Erythroblast (primary cell): ENCODE measurements around the gene ZDHHC11.
A peak's percentile ranks its signal among the peaks of the same experiment; 100 is the strongest.

Experiments
- GATA1 ChIP-seq: IDR thresholded peaks from 2 replicates; pipeline ENCODE4 v1.6.1; 2011; ENCODE audit warnings: low read depth, mild to moderate bottlenecking, control low read depth, low read length, moderate library complexity
- POLR2A ChIP-seq: IDR thresholded peaks from 2 replicates; pipeline ENCODE4 v1.6.1; 2011; ENCODE audit warnings: mild to moderate bottlenecking, low read length

DNA sequence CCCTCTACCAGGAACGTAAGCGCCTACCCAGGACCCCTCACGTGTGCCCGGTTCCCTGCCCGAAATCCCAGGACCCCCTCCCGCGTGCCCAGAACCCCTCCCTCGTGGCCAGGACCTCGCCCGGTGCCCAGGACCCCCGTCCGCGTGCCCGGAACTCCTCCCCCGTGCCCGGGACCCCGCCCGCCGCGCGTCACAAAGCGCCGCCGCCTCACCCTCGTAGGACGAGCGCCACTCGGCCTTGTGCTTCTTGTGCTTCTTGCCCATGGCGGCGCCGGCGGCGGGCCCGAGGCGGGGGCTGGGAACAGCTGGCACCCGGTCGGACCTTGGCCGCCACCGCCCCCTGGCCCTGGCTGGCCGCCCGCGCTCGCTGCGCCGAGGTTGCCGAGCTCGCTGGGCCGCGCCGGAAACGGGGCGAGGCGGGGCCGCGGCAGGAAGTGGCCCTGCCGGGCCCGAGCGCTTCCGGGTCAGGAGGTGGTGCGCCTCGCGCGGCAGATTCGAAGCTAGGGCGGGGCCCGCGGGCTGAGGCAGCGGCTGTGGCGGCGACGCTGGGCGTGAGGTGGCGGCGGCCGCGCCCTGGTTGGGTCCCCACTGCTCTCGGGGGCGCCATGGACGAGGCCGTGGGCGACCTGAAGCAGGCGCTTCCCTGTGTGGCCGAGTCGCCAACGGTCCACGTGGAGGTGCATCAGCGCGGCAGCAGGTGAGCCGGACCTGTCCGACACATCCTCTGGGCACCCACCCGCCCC lies 41.8 kb upstream of the ZDHHC11 start, which contains the start of the genes BRD9 and TRIP13:
- TF ChIP-seq POLR2A (peak; percentile 76), GATA1 (no peak)
